IPS-20b (cell line): ENCODE data around the gene UBAP2L.
"Not testable (repeated sequence)": the region's sequence is repeated elsewhere in the genome, so short reads cannot be mapped to it uniquely, and the experiment has no call there.

ENCODE experiments used
- H3K27ac ChIP-seq: one replicate; pipeline ENCODE4 v1.5.1; 2013; ENCODE audit warnings: low read length
- H3K27me3 ChIP-seq: 2 replicates; pipeline ENCODE4 v1.6.1; 2013; ENCODE audit warnings: mild to moderate bottlenecking, low read length, inconsistent platforms; ENCODE audit not compliant: insufficient read depth
- H3K36me3 ChIP-seq: 2 replicates; pipeline ENCODE4 v1.6.1; 2013; ENCODE audit warnings: low read depth, mild to moderate bottlenecking, inconsistent platforms, low read length, moderate library complexity; ENCODE audit not compliant: insufficient read depth
- H3K4me1 ChIP-seq: 2 replicates; pipeline ENCODE4 v1.6.1; 2013; ENCODE audit warnings: mild to moderate bottlenecking, control low read depth, inconsistent platforms, low read length, moderate library complexity; ENCODE audit not compliant: insufficient read depth
- H3K4me3 ChIP-seq: 2 replicates; pipeline ENCODE4 v1.5.1; 2013; ENCODE audit warnings: mild to moderate bottlenecking, low read length, inconsistent platforms
- H3K9ac ChIP-seq: 2 replicates; pipeline ENCODE4 v1.6.1; 2013; ENCODE audit warnings: low read depth, mild to moderate bottlenecking, inconsistent platforms, low read length, moderate library complexity
- H3K9me3 ChIP-seq: 2 replicates; pipeline ENCODE4 v1.6.1; 2013; ENCODE audit warnings: mild to moderate bottlenecking, low read depth, low read length, inconsistent platforms; ENCODE audit not compliant: insufficient read depth

Gene UBAP2L

GRCh38 chr1:154205778-154206177 is 15.0 kb upstream of the UBAP2L start:
- not testable (repeated sequence) for H3K4me1 ChIP-seq, H3K9ac ChIP-seq, H3K9me3 ChIP-seq, H3K27me3 ChIP-seq, H3K4me3 ChIP-seq, H3K27ac ChIP-seq
- peaks cover 48% of the 10 kb centered on the region for H3K36me3 ChIP-seq

DNA sequence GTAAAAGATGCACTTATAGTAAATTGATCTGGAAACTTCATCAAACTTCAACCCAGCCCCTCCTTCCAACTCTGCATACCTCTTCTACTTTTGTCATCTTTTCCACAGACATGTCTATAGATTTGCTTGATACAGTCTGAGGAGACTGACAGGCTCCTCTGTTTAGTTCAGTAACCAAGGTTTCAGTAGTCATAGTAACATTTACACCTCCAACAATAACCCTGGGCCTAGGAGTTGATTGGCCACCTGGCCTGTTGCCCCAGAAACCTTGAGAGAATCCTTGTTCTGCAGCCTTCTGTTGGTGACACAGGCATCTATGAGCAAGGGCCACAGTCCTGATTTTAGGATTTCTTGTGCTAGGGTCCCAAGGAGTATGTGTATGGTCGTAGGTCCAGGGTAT is 14.6 kb upstream of the UBAP2L start, which contains the start of gene CFAP141:
CFAP141 (minus strand) TSS at position 138 of the 400 bp plus-strand sequence; CDS start at position 112, 26 bp downstream.
- no peaks in the 10 kb centered on the region for H3K27me3 ChIP-seq
- no peak within 1 kb of the TSS for H3K9ac ChIP-seq
- no peak within 1 kb of the TSS for H3K27ac ChIP-seq
- no peaks in the 10 kb centered on the region for H3K4me1 ChIP-seq
- peaks cover 51% of the 10 kb centered on the region for H3K36me3 ChIP-seq
- H3K9me3 ChIP-seq: no peaks in the 10 kb centered on the region
- no peak within 1 kb of the TSS for H3K4me3 ChIP-seq

GRCh38 chr1:154207262-154207661 is 13.5 kb upstream of the UBAP2L start:
- H3K4me3 ChIP-seq: no peak overlapping the region
- H3K27me3 ChIP-seq: no peaks in the 10 kb centered on the region
- H3K36me3 ChIP-seq: peaks cover 60% of the 10 kb centered on the region
- no peaks in the 10 kb centered on the region for H3K4me1 ChIP-seq
- H3K9me3 ChIP-seq: no peaks in the 10 kb centered on the region
- H3K9ac ChIP-seq: no peak overlapping the region
- H3K27ac ChIP-seq: no peak overlapping the region

GRCh38 chr1:154208677-154209388 is 11.9 kb upstream of the UBAP2L start:
- Histone ChIP-seq H3K4me3 (no peak overlapping the region), H3K27me3 (no peaks in the 10 kb centered on the region), H3K36me3 (peaks cover 76% of the 10 kb centered on the region), H3K9me3 (no peaks in the 10 kb centered on the region), H3K4me1 (no peaks in the 10 kb centered on the region), H3K9ac (no peak overlapping the region), H3K27ac (no peak overlapping the region)

GRCh38 chr1:154212083-154212482 is 8.7 kb upstream of the UBAP2L start:
- Histone ChIP-seq H3K9me3 (no peaks in the 10 kb centered on the region), H3K27me3 (no peaks in the 10 kb centered on the region), H3K4me1 (no peaks in the 10 kb centered on the region), H3K36me3 (peaks cover 74% of the 10 kb centered on the region), H3K27ac (no peak overlapping the region), H3K4me3 (no peak overlapping the region), H3K9ac (no peak overlapping the region)

GRCh38 chr1:154213274-154213673 is 7.5 kb upstream of the UBAP2L start:
- H3K4me1 ChIP-seq: no peaks in the 10 kb centered on the region
- no peak overlapping the region for H3K27ac ChIP-seq

DNA sequence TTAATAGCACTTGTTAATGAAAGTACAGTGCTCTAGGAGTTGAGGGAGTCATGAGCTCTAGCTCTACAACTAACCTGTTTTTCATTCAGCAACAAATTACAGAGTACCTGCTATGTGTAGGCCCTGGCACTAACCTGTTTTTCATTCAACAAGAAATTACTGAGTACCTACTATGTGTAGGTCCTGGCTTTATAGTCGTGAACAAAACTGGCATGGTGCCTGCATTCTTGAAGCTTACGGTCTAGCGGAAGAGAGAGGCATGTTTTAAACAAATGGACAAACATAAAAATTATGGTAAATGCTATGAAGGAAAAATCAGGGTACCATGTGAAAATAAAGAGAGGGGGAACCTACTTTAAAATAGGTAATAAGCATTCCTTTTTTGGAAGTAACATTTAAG is 2.2 kb upstream of the UBAP2L start:
- Histone ChIP-seq H3K9ac (peak overlapping the region; percentile 98; the same call in 1 of the 2 replicates), H3K36me3 (peaks cover 40% of the 10 kb centered on the region), H3K27ac (no peak overlapping the region), H3K4me1 (peaks cover 15% of the 10 kb centered on the region), H3K9me3 (no peaks in the 10 kb centered on the region), H3K27me3 (no peaks in the 10 kb centered on the region), H3K4me3 (peak overlapping the region; percentile 97)

More at GRCh38 chr1:154213274-154213673, 7.5 kb upstream of the UBAP2L start:
- no peak overlapping the region for H3K9ac ChIP-seq
- no peaks in the 10 kb centered on the region for H3K27me3 ChIP-seq
- H3K9me3 ChIP-seq: no peaks in the 10 kb centered on the region
- peaks cover 75% of the 10 kb centered on the region for H3K36me3 ChIP-seq
- no peak overlapping the region for H3K4me3 ChIP-seq

GRCh38 chr1:154219541-154219940 is 1.2 kb upstream of the UBAP2L start:
- Histone ChIP-seq H3K4me1 (peaks cover 21% of the 10 kb centered on the region), H3K9ac (peak overlapping the region; percentile 98), H3K27me3 (no peaks in the 10 kb centered on the region), H3K4me3 (peak overlapping the region; percentile 97), H3K36me3 (peaks cover 37% of the 10 kb centered on the region), H3K27ac (peak overlapping the region; percentile 91), H3K9me3 (no peaks in the 10 kb centered on the region)

DNA sequence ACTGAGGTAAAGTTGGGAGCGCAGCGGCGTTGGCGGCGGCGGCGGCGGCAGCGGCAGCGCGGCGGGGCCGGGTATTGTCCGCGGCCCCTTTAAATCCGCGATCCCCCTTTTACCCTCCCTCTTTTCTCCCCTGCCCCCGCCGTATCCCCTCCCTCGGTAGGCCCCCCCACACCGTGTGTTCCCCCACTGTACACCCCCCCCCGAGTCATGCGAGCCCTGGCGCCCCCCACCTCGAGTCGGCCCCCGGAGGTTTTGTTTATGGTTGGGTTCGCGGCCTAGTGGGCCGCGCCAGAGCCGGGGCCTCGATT is 169 bp downstream of the UBAP2L start:
- H3K36me3 ChIP-seq: peaks cover 49% of the 10 kb centered on the region
- H3K9ac ChIP-seq: peak overlapping the region; percentile 94; the same call in 1 of the 2 replicates
- H3K4me3 ChIP-seq: peak overlapping the region; percentile 89; the same call in 1 of the 2 replicates
- peak overlapping the region; percentile 91 for H3K27ac ChIP-seq
- H3K4me1 ChIP-seq: peaks cover 21% of the 10 kb centered on the region
- H3K9me3 ChIP-seq: no peaks in the 10 kb centered on the region
- no peaks in the 10 kb centered on the region for H3K27me3 ChIP-seq

GRCh38 chr1:154221278-154222001 is 685 bp downstream of the UBAP2L start:
- Histone ChIP-seq H3K4me3 (peak overlapping the region; percentile 89), H3K4me1 (peaks cover 21% of the 10 kb centered on the region), H3K27me3 (no peaks in the 10 kb centered on the region), H3K9ac (peak overlapping the region; percentile 94), H3K36me3 (peaks cover 54% of the 10 kb centered on the region), H3K27ac (peak overlapping the region; percentile 91), H3K9me3 (no peaks in the 10 kb centered on the region)

GRCh38 chr1:154222518-154222917 is 1.8 kb downstream of the UBAP2L start:
- H3K27ac ChIP-seq: no peak overlapping the region
- no peaks in the 10 kb centered on the region for H3K9me3 ChIP-seq
- peaks cover 21% of the 10 kb centered on the region for H3K4me1 ChIP-seq
- peaks cover 59% of the 10 kb centered on the region for H3K36me3 ChIP-seq
- peak overlapping the region; percentile 94; the same call in 1 of the 2 replicates for H3K9ac ChIP-seq
- H3K27me3 ChIP-seq: no peaks in the 10 kb centered on the region
- peak overlapping the region; percentile 89 for H3K4me3 ChIP-seq

DNA sequence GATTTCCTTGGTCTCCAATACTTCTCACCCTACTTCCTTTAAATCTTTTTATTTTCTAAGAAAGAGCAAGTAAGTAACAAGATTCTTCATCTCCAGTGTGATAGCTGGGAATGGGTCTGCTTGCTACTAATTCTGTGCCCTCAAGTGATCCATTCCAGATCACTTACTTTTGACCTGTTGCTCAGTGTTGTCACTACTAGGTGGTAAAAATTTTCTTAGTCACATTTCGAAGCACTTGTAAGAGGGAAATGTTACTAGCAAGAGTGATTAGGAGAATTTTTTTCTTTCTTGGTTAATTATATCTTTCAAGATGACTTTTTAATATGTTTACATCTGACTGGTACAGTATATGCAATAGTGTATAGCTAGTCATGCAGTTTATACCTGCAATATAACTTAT is 2.2 kb downstream of the UBAP2L start:
- peaks cover 21% of the 10 kb centered on the region for H3K4me1 ChIP-seq
- no peak overlapping the region for H3K27ac ChIP-seq
- peaks cover 59% of the 10 kb centered on the region for H3K36me3 ChIP-seq
- H3K27me3 ChIP-seq: no peaks in the 10 kb centered on the region
- H3K9me3 ChIP-seq: no peaks in the 10 kb centered on the region
- H3K4me3 ChIP-seq: peak overlapping the region; percentile 89
- H3K9ac ChIP-seq: peak overlapping the region; percentile 94; the same call in 1 of the 2 replicates
